HG03196 (cell line): ENCODE data around the gene HECTD2.
"Not testable (repeated sequence)": the region's sequence is repeated elsewhere in the genome, so short reads cannot be mapped to it uniquely, and the experiment has no call there.

Experiments used
- ATAC-seq: cut with Tn5 transposase; IDR thresholded peaks from one replicate; pipeline ENCODE4 v1.9.1; 2021; ENCODE audit not compliant: unreplicated experiment

The HECTD2 gene

DNA sequence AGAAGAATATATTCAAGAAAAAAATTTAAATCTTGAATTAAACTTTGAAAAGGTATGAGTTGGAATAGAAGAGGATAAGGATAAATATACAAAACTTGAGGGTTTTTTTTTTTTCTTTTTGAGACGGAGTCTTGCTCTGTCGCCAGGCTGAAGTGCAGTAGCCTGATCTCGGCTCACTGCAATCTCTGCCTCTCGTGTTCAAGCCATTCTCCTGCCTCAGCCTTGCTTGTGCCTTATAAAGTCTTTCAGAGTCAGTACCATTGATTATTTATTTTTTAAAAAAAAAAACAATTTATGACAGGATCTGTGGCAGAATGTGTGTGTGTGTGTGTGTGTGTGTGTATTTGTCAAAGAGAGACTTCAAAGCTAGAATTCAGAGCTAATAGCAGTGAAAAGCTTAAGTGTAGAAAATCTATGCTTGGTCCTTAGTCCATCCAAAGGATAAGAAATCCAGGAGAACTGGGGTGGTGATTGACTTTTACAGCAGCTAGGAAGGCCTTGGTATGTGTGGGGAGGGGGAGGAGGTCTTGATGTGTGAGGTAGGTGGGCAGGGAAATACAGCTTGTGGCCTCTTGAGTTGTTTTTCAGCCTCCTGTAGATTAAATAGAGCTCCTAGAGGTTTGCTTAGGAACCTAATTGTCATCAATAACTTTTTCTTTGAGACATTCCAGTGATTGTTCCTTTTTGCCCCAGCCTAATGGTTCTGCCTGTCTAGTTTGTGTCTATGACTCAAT is 2.4 kb downstream of the HECTD2 start:
- no peak for ATAC-seq

DNA sequence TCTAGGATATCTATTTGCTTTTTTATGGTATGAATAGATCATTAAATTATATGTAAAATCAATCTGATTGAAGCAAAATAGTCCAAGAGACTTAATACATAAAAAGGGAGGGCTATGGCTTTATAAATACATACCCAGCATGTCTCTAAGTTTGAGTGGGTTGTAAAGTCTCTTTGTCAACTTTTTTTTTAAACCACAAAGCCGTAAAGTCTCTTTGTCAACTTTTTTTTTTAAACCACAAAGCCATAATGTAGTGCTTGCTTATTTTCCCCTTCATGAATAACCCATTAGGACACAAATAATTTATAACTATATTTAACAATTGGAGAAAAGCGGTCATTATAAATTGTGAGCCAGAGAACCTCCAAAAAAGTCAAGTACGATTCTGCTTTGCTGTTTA is 5.7 kb downstream of the HECTD2 start:
- ATAC-seq, result no peak

DNA sequence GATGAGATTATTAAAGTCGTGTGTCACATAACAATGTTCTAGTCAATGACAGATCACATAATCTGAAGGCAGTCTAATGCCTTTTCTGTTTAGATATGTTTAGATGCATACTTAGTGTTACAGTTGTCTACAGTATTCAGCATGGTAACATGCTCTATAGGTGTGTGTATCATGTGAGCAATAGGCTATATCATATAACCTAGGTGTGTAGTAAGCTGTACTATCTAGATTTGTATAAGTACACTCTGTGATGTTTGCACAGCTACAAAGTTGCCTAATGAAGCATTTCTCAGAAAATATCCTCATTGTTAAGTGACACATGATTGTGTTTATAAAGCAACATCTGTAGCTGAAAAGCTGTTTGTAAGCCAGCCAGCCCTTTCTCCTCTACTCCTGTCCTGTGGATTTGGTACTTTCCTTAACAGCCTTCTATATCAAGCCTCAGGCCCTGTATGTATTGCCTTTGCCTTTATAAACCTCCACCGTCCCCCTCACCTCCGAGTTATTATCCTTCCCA is 6.3 kb downstream of the HECTD2 start:
- no peak for ATAC-seq

DNA sequence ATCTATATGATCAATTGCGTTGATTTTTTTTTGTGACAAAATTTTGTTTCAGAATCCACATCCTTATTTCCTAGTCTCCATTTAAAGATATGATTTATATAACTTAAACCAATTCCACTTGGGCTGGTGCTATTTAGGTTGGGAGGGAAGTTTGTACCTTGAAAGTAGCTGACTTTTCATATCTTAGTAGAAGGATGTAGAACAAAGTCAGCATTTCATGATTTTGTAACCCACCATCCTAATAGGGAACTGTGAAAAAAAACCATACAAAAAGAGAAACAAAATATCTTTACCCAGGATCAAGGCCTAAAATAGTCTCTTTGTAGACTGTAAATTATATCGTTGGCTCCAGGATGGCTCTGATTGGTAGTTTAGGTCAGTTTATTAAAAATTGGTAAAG is 8.3 kb downstream of the HECTD2 start:
- no peak for ATAC-seq

DNA sequence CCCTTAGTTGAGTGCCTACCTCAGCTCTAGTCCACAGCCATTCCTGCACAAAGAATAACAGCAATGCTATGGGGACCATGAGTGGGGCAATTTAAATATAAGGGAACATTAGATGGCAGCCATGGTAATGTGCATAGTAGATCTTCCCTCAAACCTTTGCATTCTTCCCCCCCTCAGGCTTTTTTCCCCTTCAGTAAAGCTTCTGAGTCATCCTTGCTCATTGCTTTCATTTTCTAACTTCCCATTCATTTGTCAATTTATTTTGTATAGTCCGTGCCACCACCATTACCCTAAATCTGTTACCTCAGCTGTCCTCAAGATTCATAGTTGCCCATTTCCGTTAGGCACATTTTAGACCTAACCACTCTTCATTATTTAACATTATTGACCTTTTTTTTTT is 10.7 kb downstream of the HECTD2 start:
- ATAC-seq, result no peak

DNA sequence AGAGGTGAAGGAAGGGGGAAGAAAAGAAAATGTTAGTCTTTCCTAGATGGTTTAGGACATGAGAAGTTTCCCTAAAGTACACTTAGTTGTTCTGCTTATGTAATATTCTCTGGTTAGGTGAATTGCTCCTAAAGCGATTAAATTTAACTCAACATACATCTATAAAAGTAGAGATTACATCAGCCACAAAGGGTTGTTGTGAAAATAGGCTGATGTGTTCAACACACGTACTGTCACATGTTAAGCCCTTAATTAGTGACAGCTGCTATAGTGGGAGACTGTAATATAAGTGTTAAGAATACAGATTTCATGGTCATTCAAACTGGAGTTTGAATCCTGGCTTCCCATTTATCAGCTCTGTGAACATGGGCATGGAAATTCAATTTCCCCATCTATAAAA is 12.8 kb downstream of the HECTD2 start:
- no peak for ATAC-seq

DNA sequence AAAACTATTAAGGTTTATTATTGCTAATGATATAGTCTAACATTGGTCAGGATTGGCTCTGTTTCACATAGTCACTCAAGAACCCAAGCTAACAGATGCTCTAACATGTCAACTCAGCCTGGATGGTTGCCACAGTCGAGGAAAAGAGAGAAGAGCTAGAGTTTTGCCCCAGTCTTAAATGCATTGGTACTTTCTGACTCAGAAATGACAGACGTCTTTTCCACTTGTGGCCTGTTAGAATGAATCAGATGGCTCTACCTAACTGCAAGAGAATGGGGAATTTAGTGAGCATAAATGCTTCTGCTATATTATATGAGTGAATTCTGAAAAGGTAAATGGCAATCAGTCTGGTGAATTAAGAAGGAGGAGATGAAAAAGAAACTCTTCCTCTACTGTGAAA is 13.9 kb downstream of the HECTD2 start:
- ATAC-seq, result no peak

DNA sequence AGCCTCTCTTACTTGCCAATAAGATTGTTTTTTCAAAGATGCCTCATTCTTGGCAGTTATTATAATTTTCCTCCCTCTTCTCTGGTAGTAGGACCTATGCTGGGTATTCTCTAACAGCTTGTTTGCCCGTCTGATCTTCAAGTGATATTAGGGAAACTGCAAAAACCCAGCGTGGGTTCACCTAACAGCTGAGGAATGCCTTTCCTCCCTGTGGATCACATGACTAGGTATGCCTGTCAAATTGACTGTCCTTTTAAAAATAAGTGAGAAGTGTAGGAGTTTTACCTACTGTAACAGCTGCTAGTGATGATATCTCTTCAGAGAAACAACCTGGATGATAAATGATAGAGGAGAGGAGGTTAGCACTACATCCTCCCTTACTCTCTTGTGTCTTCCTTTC is 22.0 kb downstream of the HECTD2 start:
- ATAC-seq, result no peak

DNA sequence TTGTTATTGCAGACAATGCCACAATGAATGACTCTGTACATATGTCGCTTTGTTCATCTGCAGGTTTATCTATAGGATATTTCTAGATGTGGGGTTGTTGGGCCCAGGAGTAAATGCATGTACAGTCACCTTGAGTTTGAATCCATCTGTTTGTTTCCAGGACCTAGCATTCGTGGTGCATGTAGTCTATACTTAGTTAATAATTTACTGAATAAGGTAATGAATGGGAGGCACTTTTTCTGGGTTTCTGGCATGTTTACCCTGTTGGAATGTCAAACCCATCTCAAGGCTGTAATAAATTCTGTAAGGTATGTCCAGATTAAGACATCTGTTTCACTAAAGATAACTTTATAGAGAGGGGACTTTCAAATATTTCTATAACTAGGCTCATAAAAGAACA is 23.5 kb downstream of the HECTD2 start:
- ATAC-seq, result no peak

DNA sequence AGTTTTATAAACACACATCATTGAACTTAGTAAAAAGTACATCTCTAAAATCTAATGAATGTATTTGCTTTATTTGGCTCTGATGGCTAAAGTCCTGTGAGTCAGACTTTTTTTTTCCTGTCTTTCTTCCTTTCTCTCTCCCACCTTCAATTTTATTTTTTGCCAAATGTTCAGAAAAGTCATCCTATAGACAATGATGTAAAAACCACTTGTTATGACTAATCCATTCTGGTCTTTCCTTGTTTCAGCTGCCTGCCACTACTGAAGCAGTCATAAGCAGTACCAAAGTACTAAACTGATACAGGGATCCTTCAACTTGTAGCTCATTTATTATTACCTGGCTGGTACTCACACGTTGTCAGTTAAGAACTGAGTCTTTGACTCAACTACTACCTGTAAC is 23.9 kb downstream of the HECTD2 start:
- no peak for ATAC-seq

DNA sequence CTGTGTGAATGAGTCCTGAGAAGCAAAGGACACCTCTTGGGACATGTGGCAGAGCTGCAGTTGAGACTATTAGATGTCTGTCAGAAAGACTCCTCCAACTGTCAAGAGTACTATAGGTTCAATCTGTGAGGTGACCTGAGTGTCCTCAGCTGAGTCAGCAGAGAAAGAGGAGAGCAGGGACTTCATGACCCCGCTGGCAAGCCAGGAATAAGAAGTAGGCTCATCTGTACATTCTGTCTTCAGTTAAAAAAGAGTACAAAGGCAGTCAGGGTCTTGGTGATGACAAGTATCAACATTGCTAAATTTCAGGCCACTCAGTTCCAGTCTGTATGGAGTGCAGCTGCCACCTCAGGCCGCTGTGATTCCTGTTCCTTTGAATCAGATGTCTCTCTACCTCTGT is 25.1 kb downstream of the HECTD2 start:
- ATAC-seq, result no peak

DNA sequence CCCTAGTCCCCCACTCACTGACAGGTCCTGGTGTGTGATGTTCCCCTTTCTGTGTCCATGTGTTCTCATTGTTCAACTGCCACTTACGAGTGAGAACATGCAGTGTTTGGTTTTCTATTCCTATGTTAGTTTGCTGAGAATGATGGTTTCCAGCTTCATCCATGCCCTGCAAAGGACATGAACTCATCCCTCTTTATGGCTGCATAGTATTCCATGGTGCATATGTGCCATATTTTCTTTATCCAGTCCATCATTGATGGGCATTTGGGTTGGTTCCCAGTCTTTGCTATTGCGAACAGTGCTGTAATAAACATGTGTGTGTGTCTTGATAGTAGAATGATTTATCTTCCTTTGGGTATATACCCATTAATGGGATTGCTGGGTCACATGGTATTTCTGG is 28.1 kb downstream of the HECTD2 start:
- ATAC-seq, result not testable (repeated sequence)

DNA sequence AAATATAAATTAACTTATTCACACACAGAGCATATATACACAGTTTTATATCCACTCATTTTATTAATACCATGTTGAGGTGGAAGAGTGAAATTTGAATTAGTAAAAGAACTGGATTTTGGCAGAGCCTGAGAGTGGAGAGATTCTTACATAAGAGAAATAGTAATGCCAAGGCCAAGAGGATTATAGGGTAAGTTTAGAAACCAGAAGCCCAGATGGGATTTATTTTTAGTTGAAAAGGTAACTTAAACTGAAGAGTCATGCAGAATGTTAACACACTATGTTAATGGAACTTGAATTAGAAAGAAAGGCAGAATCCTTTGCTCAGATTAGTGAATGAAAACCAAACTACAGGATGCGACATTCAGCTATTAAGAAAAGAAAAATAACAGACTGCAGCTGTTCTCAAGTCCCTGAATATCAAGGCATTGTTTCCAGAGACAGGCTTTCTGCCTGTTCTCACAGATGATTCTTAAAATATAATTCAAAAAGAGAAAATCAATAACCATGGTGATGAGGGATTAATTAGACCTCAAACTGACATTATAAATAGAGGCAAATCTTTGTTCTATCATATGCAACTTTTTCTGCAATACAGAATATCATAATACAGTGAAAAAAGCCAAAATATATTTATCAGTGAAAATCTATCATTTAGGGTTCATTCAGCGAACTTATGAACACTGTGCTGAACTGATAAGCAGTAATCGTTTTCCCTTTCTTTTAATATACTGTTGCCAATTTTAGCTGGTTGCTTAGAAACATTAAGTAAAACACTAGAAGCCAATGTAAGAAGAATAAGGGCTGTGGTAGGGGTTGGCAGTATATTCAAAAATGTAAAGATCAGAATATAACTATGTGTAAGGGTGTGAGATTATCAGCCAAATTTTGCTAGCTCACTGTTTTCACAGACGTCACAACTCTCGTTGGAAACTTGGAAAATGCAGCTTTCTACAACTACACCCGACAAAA is 34.4 kb downstream of the HECTD2 start:
- no peak for ATAC-seq

DNA sequence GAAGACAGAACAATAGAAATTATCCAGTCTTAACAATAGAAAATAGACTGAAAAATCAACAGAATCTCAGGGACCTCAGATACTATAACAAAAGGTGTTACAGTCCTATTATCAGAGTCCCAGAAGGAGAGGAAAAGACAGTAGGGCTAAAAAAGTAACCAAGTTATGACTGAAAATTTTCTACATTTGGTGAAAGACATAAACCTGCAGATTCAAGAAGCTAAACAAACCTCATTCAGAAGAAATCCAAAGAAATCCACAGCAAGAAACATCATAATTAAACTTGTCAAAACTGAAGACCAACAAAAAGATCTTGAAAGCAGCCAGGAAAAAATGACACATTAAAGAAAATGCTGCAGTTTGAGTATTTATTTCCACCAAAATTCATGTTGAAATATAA is 41.9 kb downstream of the HECTD2 start:
- no peak for ATAC-seq

DNA sequence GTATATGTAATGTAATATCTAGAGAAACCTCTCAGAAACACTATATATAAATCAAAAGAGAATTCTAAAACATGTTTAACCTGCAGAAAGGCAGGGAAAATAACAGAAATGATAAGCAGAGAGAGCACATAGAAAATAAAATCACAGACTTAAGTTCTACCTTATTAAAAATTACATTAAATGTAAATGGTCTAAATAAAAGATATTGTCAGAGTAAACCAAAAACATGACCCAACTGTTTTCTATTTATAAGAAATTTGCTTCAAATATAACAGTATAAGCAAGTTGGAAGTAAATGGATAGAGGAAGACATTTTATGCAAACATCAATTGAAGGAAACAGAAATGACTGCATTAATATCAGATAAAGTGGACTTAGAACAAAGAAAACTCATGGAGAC is 43.4 kb downstream of the HECTD2 start:
- ATAC-seq, result no peak

DNA sequence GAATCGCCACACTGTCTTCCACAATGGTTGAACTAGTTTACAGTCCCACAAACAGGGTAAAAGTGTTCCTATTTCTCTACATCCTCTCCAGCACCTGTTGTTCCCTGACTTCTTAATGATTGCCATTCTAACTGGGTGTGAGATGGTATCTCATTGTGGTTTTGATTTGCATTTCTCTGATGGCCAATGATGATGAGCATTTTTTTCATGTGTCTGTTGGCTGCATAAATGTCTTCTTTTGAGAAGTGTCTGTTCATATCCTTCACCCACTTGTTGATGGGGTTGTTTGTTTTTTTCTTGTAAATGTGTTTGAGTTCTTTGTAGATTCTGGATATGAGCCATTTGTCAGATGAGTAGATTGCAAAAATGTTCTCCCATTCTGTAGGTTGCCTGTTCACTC is 45.0 kb downstream of the HECTD2 start:
- ATAC-seq, result not testable (repeated sequence)

DNA sequence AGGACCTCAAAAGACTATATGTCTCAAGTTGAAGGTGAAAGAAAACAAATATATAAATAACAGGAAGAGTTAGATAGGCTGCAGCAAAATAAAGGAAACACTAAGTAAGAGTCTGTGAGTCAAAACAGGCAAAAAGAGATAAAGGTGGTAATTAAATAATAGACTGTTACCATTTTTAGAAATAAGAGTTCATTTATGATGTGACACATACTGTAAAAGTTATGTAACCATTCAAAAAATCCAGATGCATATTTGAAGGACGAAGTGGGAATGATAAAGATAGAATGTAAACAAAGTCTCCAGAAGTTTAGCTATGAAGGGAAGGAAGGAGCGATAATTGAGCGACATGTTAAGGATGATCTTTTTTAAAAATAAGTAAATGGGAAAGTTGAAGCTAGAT is 50.5 kb downstream of the HECTD2 start:
- ATAC-seq, result no peak

DNA sequence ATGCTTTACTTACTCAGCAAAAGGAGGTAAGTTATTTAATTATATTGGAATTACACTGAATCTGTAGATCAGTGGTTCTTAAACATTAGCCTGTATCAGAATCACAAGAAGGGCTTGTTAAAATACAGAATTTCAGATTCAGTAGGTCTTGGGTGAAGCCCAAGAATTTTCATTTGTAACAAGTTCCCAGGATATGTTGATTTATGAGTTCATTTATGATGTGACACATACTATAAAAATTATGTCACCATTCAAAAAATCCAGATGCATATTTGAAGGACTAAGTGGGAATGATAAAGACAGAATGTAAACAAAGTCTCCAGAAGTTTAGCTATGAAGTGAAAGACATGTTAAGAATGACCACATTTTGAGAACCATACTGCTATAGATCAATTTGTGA is 52.3 kb downstream of the HECTD2 start:
- no peak for ATAC-seq

DNA sequence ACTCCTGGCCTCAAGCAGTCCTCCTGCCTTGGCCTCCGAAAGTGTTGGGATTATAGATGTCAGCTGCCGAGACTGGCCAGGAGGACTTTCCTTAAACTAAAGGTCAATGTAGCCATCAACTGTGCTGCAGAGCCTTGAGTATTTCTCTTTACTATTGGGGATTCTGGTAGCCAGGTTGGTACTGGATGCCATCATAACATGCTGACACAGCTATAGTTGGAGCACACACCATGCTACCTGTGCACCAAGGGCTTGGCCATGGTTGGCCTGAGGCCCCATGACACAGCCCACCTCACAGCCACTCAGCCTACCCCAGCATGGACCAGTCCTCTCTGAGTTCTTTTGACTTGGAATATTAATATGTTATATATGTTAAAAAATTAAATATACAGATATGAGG is 54.4 kb downstream of the HECTD2 start:
- no peak for ATAC-seq

DNA sequence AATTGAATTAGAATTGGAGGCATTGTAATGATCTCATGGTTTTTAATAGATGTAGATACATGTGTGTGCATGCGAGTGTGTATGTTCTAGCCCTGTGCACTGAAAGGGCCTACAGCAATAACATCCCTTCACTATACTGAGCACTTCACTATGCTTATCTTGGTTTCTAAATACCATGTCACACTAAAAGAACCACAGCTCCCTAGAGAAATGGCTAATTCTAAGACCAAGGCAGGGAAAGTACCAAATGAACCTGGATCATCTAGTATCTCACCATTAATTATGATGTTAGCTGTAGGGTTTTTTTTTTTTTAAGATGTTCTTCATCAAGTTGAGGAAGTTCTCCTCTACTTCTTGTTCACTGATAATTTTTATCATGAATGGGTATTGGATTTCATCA is 55.1 kb downstream of the HECTD2 start:
- ATAC-seq, result no peak

DNA sequence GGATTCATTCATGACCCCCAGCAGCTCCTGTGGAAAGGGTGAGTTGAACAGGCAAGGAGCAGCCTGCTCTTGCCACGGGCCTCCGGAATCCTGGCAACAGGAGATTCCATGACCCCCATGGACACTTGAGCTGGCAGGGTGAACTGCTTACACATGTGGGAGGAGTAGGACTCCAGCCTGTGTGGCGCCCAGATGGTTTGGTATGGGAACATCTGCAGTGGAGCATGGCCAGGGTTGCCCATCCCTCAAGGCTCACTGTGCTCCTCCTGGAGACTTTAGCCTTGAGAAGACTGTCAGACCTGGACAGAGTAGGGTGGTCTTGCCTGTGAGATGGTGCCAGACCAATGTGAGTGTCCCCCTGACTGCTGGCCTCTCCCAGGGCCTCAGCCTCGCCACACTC is 57.0 kb downstream of the HECTD2 start:
- ATAC-seq, result no peak

DNA sequence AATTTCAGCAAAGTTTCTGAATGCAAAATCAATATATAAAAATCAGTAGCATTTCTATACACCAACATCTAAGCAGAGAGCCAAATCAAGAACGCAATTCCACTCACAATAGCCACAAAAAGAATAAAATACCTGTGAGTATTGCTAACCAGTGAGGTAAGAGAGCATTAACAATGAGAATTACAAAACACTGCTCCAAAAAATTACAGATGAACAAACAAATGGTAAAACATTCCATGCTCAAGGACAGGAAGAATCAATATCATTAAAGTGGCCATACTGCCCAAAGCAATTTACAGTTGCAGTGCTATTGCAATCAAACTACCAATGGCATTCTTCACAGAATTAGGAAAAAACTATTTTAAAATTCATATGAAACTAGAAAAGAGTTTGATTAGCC is 61.5 kb downstream of the HECTD2 start:
- no peak for ATAC-seq
